CD4-positive, alpha-beta T cell treated with Interleukin-12 subunit alpha and Interleukin-12 subunit beta, for 1 hour (primary cell): Measurements from ENCODE around the gene NRG3.

ENCODE experiments used
- DNase-seq: peaks from one replicate; pipeline ENCODE4 v3.0.0-alpha.2; 2020

Gene NRG3

DNA sequence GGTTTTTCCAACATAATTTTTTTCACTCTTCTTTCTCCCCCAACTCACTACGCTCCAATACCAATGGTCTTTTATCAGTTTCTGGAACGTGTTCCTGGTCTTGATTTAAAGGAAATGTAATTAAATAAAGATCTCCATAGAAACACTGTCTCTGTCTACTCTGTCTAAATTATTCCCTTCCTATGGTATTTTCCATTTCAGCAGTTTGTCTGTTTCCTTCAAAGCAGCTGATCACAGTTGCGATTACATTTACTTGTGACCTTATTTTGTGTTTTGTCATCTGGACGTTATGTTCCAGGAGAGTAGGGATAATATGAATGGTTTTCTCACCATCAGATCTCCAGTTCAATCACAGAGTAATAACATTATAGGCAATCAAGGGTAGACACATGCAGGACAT is 359.2 kb downstream of the NRG3 start:
- no peak for DNase-seq

DNA sequence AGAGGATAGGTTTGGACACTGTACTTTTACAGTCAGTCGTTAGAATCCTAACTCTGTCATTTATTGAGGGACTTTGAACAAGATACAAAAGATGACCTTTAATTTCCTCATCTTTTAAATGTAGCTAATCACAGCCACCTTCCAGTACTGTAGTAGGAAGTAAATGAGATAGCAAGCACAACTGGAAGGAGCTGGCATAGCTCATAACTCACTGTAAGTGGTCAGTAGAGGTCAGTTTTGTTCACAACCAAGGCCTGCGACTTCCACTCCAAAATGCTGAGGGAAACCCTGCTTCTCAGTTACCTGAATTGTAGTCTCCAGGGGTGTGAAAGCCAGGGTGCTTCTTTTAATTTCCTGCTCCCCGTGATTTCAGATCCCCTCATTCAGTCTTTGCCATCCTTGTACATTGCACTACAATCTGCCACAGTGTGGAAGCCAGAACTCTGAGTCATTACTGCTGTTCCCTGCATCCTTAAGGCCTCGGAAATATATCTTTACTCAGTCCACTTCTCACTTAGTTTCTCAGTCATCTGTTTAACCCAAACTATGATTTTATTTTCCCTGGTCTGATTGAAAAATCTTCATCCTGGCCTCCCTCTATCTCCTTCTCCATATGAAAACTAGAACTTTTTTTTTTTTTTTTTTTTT is 361.2 kb downstream of the NRG3 start:
- no peak for DNase-seq

DNA sequence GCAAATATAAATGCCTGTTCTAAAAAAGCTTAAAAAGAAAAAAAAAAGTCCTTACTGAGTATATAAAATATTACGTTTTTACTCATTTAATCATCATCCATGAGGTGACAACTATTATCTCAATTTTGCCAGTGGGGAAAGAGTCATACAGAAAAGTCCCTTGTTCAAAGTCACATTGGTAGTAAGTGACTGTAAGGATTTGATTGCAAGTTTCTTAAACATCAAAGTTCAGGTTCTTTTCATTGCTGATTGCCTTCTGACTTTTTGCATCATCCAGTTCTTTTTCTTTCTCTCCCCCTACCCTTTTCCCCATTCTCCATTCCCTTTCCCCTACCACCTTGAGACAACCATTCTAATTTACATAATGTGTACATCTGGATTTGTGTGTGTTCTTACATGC is 363.3 kb downstream of the NRG3 start:
- DNase-seq: no peak

DNA sequence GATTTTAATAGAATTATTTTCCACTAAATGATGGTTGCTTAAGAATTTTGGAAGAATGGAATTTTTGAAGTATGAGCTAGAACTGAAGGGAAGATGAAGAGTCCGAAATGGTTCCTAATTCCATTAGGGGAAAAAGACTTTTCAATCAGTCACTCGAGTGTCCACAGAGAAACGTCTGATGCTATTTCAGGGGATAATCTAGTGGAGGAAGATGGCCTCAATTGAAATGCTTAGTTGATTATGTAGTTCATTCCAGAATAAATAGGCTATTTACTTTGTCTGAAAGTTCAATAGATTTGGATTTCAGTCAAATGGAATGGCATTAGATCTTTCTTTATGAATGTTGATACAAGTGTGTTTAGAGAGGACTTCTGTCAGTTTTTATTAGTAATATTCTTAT is 365.4 kb downstream of the NRG3 start:
- no peak for DNase-seq

DNA sequence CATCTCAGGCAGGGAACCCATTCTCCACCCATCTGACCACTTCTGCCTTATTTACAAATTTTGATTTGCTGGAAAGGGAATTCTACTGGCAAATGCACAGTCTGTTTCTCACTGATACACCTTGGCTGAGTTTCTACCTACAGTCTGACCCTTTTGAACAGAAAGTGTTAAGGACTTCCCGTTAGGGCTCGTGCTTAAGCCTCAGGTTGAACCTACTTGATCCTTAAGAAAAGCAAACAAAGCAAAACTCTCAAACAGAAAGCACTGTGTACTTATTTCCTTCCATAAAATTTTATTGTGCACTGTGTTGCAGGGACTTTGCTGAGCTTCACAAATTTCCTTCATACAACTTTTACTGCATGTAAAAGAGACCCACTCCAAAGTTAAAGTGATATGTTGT is 367.8 kb downstream of the NRG3 start:
- no peak for DNase-seq

DNA sequence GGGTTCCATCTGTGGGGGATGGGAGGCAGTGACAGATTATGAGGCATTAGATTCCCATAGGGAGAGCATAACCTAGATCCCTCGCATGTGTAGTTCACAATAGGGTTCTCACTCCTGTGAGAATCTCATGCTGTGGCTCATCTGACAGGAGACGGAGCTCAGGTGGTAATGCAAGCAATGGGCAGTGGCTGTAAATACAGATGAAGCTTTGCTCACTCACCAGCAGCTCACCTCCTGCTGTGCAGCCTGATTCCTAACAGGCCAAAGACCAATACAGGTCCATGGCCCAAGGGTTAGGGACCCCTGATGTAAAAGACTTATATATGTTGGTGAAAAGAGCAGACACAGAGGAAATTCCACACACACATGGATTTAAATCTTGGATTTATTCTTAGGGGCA is 370.2 kb downstream of the NRG3 start:
- no peak for DNase-seq

DNA sequence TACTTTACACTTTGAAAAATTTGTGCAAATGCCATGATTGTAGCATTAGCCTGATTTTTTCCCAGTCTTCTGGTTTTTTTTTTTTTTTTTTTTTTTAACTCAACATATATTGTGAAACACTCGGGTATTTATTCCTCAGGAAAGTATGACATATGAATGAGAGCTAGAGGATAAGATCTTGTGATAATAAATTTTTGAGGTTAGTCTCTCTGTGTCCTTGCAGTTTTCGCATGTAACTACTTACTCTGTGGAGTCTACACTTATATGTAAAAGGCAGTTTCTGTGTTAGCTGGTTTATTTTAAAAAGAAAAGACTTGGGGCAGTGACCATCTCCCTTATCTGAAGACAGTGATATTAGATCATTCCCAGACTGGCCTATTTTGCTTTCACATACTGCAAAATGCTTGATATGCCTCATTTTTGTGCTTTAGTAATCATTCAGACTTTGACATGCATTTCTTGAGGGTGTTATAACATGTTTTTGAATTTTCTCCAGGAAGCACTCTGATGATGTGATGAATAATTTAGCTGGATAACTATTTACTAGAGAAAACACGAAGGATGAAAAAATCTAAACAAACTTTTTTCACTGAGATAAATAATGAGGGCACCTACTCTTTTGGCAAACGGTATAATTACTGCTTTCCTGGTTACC is 371.0 kb downstream of the NRG3 start:
- DNase-seq: no peak

DNA sequence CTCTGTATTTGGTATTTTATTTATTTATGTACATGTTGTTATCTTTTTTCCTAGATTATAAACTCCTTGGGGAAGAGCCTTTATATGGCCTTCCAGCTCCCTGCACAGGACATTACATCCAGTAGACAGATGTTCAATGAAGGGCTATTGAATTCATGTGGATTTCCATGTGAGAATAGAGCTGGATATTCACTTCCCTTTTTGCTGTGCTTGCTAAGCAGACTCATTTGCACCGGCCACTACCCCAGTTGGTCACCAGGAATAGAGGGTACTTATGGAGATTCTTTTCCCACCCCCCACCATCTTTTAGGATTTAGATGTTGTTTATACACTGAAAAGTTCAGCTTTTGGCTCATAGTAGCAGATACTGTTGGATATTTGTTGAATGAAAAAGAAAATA is 374.1 kb downstream of the NRG3 start:
- no peak for DNase-seq

DNA sequence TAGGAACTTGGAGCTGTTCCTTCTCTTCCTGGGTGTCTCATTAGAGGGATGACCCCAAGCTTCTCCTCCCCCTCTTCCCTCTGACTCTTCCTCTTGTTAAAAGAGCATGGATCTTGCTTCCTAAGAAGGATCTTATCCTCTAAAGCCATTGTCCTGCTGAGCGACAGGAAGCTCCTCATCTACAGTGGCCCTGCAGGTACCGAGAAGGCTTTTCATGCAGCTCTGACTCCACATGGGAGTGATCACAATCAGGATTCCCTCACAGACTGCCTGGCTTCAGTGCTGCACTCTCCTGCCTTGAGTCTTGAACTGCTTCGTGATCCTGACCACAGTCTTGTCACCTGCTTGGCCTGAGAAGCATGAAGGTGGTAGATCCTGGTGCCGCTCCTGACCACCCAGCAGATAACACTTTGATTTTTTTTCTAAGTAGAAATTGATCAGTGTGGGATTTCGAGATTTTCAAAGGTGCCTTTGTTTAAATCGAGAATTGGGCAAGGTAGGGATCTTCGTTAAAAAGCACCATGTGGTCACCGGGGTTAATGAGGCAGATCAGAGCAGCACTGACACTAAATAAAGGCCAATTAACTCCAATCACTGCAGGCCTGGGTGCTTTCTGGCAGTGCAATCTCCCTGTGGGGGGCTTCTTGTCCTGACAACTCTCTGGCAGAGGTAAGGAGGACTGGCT is 376.4 kb downstream of the NRG3 start:
- DNase-seq: no peak

DNA sequence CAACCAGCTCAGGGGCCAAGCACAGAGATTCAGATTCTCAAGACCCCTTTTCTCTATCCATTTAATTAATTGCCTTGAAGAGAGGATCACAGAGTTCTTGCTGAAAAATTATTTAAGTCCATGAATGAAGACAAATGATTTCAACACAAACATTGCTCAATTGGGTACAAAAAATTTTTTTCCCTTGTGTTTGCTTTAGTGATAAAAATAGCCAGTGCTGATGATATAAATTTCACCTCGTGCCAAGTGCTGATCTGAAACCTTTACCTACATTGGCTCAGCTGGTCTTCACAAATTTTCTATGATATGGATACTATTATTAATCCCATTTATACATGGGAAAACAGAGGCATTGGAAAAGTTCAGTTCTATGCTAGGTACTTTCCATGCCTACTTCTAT is 377.1 kb downstream of the NRG3 start:
- no peak for DNase-seq

DNA sequence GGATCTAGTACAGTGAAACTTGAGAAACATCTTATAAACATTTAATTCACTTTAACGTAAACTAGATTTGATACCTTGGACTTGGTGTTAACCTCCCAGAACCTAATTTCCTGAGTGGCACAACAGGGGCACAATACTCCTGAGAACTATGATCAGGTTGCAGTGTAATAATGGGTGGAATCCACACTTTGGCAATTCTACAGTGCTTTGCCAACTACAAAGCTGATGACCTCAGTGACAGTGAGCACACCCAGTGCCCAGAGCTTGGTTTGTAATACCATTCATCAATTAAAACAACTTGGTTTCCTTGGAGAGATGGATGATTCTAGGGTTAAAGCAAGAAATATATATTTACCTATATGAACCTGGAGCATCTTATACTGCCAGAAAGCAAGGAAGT is 379.2 kb downstream of the NRG3 start:
- no peak for DNase-seq

DNA sequence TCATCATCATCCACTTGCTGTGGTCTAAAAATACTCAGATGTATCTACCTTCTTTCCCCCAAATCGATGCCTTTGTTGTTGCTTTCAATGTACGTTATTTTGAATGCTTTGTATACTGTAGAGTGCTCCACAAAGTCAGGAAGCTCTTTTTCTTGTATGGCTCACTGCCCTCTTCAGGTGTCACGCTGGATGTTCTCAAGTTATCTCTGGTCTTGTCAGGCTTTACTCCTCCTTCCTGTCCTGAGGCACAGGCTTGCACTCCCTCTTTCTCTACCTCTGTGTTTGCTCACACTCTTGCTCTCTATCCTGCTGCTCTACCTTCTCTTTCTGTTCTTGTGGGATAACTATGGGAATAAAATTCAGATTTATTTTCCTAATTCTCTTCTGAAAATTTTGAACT is 381.3 kb downstream of the NRG3 start:
- DNase-seq: no peak

DNA sequence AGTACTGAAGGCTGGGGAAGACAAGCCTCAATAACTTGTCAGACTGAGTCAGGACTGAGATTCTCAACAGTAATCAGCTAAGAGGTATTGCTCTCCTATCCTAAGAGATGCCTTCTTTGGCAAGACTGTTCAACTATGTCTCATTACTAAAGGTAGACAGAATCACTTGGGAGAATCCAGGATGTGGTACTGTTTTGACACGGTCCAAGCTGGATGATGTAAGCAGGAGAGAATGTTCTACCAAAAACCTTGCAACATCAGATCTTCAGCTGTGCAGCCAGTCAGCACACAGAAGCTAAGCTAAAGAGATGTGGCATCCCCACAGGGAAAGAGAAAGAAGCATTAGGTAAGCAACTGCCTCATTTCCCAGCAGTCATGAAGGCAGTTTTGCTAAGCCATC is 391.4 kb downstream of the NRG3 start:
- DNase-seq: no peak

DNA sequence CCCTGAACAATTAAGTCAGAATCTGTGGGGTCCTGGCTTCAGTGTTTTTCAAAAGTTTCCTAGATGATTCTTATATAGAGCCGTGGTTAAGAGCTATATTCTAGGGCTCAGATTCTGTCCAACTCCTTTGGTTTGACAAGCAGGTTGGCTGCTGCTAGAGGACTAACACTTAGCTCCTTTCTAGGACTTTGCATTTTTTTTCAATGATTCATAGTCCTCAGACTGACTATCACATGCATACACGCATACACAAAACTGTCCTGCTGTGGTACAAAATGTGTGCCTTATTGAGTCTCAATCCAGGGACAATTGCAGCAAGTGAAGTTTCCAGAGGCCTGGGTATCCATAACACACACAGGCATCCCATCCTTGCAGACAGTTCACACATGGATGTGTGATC is 392.0 kb downstream of the NRG3 start:
- DNase-seq: no peak

DNA sequence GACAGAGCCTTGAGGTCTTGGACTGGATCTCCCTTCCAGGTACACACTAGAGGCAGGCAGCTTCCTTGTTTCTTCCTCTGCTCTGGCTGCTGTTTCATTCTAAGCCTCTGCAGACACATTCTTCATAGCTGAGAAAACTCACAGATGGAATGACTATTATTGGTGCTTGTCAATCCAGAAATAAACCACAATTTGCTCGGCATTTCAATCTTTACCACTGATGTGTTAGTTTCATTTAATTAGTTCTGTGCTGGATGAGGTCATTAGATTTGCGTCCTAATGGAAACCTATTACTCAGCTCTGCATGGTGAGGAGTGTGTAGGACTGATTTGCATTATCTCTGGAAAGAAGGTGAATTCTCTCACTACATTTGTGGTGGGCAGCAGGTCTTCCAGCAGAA is 392.5 kb downstream of the NRG3 start:
- DNase-seq: no peak

DNA sequence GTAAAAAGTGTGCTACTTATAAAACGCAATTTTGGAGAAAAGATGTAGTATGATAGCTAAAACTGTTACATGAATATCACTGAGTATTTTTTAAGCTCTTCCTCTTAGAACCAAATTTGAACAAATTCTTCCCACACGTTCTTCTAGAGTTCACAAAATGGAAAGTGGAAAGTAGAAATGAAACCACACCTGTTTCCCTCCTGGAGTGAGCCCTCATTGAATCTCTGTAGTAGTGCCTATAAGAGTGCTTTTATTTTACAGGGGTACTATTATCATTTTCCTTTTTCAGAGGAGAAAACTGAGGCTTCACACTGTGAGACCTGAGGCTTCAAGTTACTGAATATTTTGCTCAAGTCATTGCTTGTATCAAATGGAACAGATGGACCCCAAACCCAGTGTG is 393.0 kb downstream of the NRG3 start:
- no peak for DNase-seq

DNA sequence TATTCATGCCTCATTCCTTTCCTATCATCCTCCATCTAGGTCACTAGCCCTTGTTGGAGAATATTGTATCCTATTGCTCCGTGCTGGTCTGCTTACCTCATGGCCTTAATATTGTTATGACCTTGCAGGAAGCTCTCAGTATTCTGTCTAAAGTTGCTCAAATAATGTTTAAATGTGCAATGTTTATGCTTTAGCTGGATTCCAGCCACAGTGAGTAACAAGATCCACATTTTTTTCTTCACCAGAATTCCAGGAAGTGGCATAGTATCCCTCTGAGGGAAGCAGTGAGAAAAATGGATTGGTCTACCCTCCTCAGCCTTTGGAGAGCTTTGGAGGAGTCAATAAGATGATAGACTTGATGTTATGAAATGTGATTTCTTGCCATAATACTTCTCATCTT is 402.6 kb downstream of the NRG3 start:
- no peak for DNase-seq

DNA sequence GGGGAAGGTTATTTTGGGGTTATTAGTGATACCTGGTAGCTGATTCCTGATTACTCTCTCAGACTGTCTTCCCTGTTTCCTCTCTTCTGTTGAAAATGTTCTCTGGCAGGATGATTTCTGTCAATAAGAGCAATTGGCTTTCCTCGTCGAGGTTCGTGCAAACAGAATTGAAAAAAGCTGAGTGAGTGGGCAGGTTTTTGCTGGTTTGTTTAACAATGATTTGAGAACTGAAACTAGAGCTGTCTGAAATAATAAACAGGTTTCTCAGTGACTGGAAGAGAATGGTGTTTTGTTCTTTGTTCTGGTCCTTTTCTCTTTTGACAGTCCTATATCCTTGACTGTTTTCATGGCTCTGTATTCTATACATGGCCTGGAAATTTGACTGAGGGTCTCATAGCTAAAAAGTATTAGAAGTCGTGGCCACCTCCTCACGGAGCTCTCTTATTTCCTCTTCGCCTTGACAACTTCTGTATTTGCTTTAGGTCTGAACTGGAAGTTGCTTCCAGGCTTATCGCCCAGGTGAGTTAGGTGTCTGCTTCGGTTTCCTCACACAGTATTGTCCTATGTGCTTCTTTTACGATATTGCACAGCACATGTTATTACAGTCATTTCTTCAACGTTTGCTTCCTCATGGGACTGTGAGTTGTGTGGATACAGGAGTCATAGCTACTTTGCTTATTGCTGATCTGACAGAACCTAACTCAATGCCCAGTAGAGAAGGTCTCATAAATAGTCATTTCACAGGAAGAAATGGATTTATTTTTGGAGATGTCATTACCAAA is 403.6 kb downstream of the NRG3 start:
- no peak for DNase-seq

DNA sequence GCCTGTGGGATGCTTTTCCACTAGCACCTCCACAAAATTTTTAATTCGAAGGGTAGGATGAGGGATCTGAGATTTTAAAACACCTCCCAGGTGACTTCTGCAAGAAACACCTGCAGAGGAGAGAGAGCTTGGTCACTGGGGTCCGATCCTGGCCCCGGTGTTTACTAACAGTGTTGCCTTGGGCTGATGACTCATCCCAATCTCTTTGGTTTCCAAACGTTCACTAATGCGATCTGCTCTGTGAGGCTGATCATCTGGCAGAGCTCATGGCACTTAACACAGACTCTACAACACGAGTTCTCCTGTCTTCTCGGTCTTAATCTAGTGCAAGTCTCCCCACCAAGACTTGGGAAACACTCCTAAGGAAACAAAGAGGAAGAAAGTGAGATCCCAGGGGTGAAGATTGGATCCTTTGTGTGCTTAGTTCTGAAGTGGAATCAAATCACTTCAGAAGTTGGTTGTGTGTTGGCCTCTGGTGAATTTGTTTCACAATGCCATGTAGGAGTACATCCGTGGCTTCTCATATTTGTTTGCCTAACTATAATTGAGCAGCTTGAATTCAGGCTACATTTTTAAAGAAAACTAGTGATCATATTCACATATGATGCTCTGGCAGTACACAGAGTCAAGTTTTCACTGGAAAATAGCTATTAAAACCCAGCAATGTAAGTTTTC is 407.9 kb downstream of the NRG3 start:
- no peak for DNase-seq

DNA sequence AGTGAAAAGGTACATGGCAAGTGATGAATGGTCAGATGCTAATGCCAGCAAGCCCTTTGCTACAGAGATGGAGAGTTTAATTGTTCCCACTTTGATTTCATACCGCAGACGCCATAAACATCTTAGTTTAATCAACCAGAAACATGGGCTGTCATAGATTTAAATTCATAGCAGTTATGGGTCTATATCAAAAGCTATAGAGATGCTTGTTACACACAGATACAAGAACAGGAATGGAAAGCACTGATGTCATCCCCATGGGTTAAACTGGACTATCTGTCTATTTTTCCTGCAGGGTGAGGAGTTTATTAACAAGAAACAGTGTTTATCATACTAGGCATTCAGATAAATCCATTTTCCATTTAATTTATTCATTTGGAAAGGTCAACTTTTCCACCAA is 409.2 kb downstream of the NRG3 start:
- no peak for DNase-seq

DNA sequence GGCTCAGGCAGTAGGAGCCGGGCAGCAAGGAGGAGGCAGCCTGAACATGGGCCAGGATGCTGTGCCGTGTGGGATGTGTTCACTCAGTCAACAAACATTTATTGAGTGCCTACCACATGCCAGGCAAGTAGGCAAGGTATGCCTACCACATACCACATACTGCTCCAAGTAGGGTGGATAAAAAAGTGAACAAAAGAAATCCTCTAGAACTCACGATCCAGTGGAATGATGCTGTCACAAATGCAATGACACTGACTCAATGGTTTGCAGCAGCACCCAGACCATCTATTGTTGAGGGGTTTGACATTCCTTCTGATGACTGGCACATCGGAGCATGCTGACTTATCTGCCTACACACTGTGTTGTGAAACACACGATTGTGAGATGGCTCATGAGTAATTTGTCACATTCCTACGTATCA is 413.5 kb downstream of the NRG3 start:
- no peak for DNase-seq

DNA sequence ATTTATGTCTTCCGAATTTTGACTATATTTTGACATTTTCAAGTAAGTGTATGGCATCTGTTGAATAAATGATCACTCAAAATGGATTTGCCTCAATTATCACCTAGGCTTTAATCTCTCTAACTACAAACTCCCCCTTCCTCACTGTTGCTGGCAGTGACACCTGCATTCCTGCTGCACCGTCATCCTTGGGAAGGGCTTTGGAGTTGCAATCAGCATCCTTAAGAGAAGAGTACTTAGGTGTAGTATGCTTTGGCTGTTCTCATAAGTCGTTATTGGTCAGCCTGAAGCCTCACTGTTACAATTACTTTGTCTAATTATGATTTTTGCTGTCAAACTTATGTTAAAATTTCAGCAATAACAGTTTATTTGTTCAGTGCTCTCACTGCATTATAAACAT is 415.0 kb downstream of the NRG3 start:
- no peak for DNase-seq

DNA sequence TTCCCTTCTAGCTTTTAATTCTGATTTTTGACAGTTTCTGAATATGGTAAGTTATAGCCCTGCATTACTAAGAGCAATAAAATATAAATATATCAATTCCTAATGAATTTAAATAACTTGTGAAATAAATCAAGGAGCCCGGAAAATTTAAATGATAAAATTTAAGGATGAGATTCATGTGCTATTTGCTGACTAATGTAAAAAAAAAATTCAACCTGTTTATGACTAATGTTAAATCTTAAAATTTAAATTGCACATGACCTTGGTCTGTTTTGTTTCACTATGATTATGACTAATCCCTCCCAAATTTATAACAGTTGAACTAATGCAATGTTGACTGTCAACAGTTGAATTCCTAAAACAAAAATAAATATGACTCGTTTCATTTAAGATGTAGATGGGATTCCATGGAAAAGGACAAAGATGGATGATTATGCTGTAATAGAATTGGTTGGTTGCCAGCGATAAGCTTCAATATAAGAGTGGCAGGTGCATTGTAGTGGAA is 419.9 kb downstream of the NRG3 start:
- DNase-seq: no peak
